Measurements from ENCODE around the gene KCNQ1. TPM values are rescaled to one million over a fixed set of nuclear protein-coding genes. Genes with fewer than 3 reads are reported as not detected.

Gene KCNQ1
- total RNA-seq, 1 experiment from 2014 or later = 2.5 TPM

DNA sequence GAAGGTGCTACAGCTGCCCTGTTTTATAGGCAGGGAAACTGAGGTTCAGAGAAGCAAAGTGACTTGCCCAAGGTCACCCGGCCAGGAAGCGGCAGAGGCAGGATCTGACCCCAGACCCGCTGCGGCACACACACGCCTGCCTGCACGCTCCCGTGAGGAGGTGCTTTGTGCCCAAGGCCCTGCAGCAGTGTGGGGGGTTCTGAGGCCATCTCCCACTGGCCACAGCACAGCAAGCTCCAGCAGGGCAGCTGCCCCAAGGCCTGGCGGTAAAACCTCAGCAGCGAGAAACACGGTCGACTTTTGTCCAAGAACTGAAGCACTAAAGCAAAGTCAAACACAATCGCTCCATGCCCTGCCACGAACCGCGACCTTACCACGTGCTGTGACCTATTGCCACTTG, 398.1 kb downstream of the KCNQ1 start (continued):
- TF ChIP-seq, protein P1, sequence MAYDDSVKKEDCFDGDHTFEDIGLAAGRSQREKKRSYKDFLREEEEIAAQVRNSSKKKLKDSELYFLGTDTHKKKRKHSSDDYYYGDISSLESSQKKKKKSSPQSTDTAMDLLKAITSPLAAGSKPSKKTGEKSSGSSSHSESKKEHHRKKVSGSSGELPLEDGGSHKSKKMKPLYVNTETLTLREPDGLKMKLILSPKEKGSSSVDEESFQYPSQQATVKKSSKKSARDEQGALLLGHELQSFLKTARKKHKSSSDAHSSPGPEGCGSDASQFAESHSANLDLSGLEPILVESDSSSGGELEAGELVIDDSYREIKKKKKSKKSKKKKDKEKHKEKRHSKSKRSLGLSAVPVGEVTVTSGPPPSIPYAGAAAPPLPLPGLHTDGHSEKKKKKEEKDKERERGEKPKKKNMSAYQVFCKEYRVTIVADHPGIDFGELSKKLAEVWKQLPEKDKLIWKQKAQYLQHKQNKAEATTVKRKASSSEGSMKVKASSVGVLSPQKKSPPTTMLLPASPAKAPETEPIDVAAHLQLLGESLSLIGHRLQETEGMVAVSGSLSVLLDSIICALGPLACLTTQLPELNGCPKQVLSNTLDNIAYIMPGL (CRISPR knock-in tag; IDR thresholded peaks at IDR 0.05) = no peak
- TF ChIP-seq SOX15 (CRISPR knock-in tag; IDR thresholded peaks at IDR 0.05) (no peak), NFATC4 (CRISPR knock-in tag; IDR thresholded peaks at IDR 0.05) (no peak), GRHL2 (CRISPR knock-in tag; IDR thresholded peaks at IDR 0.05; ENCODE audit: insufficient replicate concordance, severe bottlenecking) (no peak), ZNF219 (CRISPR knock-in tag; IDR thresholded peaks at IDR 0.05; ENCODE audit: borderline replicate concordance) (no peak), FOXP1 (CRISPR knock-in tag; IDR thresholded peaks at IDR 0.05; ENCODE audit: borderline replicate concordance) (no peak), CREM (CRISPR knock-in tag; IDR thresholded peaks at IDR 0.05) (no peak)
- TF ChIP-seq, protein P2, sequence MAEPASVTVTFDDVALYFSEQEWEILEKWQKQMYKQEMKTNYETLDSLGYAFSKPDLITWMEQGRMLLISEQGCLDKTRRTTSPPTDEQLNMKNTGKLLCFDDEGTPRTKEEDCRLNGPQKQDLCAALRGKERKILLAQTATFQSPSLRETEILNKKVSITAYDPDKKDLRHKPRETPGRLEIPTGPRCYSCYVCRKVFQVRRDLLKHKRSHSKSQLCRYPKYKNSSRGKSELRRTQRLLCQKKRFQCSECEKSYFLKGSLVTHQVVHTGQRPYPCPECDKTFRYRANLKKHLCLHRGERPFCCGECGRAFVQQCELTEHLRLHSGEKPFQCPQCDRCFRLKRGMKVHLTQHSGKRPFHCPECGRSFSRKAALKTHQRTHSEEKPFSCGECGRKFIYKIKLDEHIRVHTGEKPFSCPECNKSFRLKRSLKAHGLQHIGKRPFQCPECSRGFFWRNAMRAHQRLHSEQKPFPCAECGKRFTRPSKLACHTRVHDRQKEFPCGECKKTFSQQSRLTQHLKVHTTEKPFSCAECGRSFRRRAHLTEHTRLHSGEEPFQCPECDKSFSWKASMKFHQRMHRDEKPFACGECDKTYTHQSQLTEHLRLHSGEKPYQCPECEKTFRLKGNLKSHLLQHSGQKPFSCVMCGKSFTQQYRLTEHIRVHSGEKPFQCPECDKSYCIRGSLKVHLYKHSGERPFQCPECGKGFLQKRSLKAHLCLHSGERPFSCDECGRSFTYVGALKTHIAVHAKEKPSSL (CRISPR knock-in tag; conservative IDR thresholded peaks at IDR 0.05) = no peak
- TF ChIP-seq, protein P3, sequence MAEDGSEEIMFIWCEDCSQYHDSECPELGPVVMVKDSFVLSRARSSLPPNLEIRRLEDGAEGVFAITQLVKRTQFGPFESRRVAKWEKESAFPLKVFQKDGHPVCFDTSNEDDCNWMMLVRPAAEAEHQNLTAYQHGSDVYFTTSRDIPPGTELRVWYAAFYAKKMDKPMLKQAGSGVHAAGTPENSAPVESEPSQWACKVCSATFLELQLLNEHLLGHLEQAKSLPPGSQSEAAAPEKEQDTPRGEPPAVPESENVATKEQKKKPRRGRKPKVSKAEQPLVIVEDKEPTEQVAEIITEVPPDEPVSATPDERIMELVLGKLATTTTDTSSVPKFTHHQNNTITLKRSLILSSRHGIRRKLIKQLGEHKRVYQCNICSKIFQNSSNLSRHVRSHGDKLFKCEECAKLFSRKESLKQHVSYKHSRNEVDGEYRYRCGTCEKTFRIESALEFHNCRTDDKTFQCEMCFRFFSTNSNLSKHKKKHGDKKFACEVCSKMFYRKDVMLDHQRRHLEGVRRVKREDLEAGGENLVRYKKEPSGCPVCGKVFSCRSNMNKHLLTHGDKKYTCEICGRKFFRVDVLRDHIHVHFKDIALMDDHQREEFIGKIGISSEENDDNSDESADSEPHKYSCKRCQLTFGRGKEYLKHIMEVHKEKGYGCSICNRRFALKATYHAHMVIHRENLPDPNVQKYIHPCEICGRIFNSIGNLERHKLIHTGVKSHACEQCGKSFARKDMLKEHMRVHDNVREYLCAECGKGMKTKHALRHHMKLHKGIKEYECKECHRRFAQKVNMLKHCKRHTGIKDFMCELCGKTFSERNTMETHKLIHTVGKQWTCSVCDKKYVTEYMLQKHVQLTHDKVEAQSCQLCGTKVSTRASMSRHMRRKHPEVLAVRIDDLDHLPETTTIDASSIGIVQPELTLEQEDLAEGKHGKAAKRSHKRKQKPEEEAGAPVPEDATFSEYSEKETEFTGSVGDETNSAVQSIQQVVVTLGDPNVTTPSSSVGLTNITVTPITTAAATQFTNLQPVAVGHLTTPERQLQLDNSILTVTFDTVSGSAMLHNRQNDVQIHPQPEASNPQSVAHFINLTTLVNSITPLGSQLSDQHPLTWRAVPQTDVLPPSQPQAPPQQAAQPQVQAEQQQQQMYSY (CRISPR knock-in tag; IDR thresholded peaks at IDR 0.05) = no peak
- TF ChIP-seq, protein P4, sequence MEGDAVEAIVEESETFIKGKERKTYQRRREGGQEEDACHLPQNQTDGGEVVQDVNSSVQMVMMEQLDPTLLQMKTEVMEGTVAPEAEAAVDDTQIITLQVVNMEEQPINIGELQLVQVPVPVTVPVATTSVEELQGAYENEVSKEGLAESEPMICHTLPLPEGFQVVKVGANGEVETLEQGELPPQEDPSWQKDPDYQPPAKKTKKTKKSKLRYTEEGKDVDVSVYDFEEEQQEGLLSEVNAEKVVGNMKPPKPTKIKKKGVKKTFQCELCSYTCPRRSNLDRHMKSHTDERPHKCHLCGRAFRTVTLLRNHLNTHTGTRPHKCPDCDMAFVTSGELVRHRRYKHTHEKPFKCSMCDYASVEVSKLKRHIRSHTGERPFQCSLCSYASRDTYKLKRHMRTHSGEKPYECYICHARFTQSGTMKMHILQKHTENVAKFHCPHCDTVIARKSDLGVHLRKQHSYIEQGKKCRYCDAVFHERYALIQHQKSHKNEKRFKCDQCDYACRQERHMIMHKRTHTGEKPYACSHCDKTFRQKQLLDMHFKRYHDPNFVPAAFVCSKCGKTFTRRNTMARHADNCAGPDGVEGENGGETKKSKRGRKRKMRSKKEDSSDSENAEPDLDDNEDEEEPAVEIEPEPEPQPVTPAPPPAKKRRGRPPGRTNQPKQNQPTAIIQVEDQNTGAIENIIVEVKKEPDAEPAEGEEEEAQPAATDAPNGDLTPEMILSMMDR (IDR thresholded peaks at IDR 0.05) = no peak
- TF ChIP-seq, protein P5, sequence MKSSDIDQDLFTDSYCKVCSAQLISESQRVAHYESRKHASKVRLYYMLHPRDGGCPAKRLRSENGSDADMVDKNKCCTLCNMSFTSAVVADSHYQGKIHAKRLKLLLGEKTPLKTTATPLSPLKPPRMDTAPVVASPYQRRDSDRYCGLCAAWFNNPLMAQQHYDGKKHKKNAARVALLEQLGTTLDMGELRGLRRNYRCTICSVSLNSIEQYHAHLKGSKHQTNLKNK (CRISPR knock-in tag; IDR thresholded peaks at IDR 0.05) = no peak

DNA sequence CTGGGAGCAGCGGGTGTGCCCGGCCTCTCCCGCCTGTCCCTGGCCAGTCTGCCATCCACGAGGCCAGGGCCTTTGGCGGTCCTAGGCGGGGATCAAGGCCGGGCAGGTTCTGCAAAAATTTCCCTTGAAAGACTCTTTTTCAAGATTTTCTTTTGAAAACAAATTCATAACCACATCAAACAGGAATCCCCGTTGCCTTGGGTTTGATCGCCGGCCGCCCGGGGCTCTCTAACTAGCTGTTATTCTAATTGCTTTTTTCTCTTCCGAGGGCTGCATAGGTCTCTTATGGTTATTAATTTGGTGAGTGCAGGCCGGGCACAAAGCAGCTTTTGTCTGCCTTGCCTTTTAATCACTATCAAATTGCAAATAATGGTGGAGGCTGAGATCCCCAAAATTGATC, 398.7 kb downstream of the KCNQ1 start:
- H3K9me3 Mint-ChIP-seq = no peaks in the 10 kb centered on the region
- no peak for DNase-seq (ENCODE audit: low spot score)

More for the DNA sequence above, 398.7 kb downstream of the KCNQ1 start:
- ChIA-PET POLR2A (no interaction called here), CTCF (interaction anchor here (2.8 kb wide), 1 partner anchor 14 kb away, joined by 11 read pairs; no protein-coding TSS in a partner anchor)
- peaks cover 38% of the 10 kb centered on the region for H3K27me3 Mint-ChIP-seq (ENCODE audit: low read depth)
- peaks cover 2% of the 10 kb centered on the region; the same call in 1 of the 2 replicates for H3K4me1 Mint-ChIP-seq
- no peak overlapping the region for H3K27ac Mint-ChIP-seq
- TF ChIP-seq, protein P6, sequence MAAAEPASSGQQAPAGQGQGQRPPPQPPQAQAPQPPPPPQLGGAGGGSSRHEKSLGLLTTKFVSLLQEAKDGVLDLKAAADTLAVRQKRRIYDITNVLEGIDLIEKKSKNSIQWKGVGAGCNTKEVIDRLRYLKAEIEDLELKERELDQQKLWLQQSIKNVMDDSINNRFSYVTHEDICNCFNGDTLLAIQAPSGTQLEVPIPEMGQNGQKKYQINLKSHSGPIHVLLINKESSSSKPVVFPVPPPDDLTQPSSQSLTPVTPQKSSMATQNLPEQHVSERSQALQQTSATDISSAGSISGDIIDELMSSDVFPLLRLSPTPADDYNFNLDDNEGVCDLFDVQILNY (CRISPR knock-in tag; IDR thresholded peaks at IDR 0.05) = no peak
- no peak for TF ChIP-seq JUN (CRISPR knock-in tag; IDR thresholded peaks at IDR 0.05)
- TF ChIP-seq GTF2I (CRISPR knock-in tag; conservative IDR thresholded peaks at IDR 0.05) = no peak
- no peak overlapping the region for H3K4me3 Mint-ChIP-seq
- H3K36me3 Mint-ChIP-seq = no peaks in the 10 kb centered on the region
- no peak for ATAC-seq

All from WTC11 (cell line).